B cell (primary cell): ENCODE results near the gene FAM184A.

Experiments
- CTCF ChIP-seq: fragments of 200-600 bp; IDR thresholded peaks from one replicate; pipeline ENCODE4 v1.8.0; 2022; ENCODE audit warnings: antibody characterized with exemption, mild to moderate bottlenecking
- EZH2 ChIP-seq: IDR thresholded peaks from 2 replicates; pipeline ENCODE4 v1.6.1; 2012; ENCODE audit warnings: borderline replicate concordance, low read depth, mild to moderate bottlenecking, moderate library complexity, low read length; ENCODE audit not compliant: insufficient read depth, poor library complexity, severe bottlenecking

- no peak for TF ChIP-seq CTCF
- no peak for TF ChIP-seq EZH2
Measured at GRCh38 chr6:118913161-118913560, 165.3 kb downstream of the FAM184A start.
